Transverse colon (tissue), 4 donors: ENCODE data around the gene ERGIC1. TPM values are rescaled to one million over a fixed set of nuclear protein-coding genes. Genes with fewer than 3 reads are reported as not detected.

ENCODE experiments used
- DNase-seq: peaks from one replicate; pipeline ENCODE4 v3.0.0-alpha.2; 2019
- H3K27ac ChIP-seq, 4 donors: fragments of 200-600 bp; sonication (generic); 2 replicates each; pipeline ENCODE4 v1.5.1; 2016 to 2018; ENCODE audit warnings: inconsistent platforms in 4 of 4
- H3K27me3 ChIP-seq: fragments of 200-600 bp; sonication (generic); 2 replicates; pipeline ENCODE4 v1.5.1; 2017; ENCODE audit warnings: inconsistent platforms
- H3K36me3 ChIP-seq, 4 donors: fragments of 200-600 bp; sonication (generic); 2 replicates each; pipeline ENCODE4 v1.5.1; 2017 to 2019; ENCODE audit warnings: inconsistent platforms in 4 of 4
- H3K4me1 ChIP-seq, 4 donors: fragments of 200-600 bp; sonication (generic); 2 replicates each; pipeline ENCODE4 v1.5.1; 2017 to 2020; ENCODE audit warnings: inconsistent platforms in 4 of 4
- H3K4me3 ChIP-seq, 4 donors: fragments of 200-600 bp; sonication (generic); 1 replicate in 1 of 4; 2 replicates in 3 of 4; pipeline versions ENCODE4 v1.5.1 to v1.6.1; 2017 to 2019; ENCODE audit warnings: inconsistent platforms in 4 of 4
- H3K9me3 ChIP-seq, 2 donors: fragments of 200-600 bp; sonication (generic); 2 replicates each; pipeline ENCODE4 v1.5.1; 2017 to 2019; ENCODE audit warnings: inconsistent platforms in 2 of 2
- CTCF ChIP-seq, 5 experiments: fragments of 200-600 bp in 3 of 5; fragments of 450-650 bp in 2 of 5; sonication (generic) in 3 of 5; IDR thresholded peaks; 1 replicate in 2 of 5; 2 replicates in 3 of 5; pipeline ENCODE4 v1.5.1; 2016 to 2017; ENCODE audit warnings: antibody characterized with exemption in 5 of 5, inconsistent platforms in 3 of 5, mild to moderate bottlenecking in 2 of 5, moderate library complexity in 1 of 5
- EP300 ChIP-seq: sonication (generic); formaldehyde crosslinking; IDR thresholded peaks from one replicate; pipeline ENCODE4 v1.6.1; 2017; ENCODE audit warnings: antibody characterized with exemption, low read depth
- POLR2A ChIP-seq: fragments of 450-650 bp; IDR thresholded peaks from one replicate; pipeline ENCODE4 v1.6.1; 2016; ENCODE audit warnings: antibody characterized with exemption, mild to moderate bottlenecking, moderate library complexity
- POLR2AphosphoS5 ChIP-seq, 3 donors: sonication (generic); formaldehyde crosslinking; IDR thresholded peaks; one replicate each; pipeline ENCODE4 v1.6.1; 2016; ENCODE audit warnings: antibody characterized with exemption in 3 of 3
- WGBS, 2 donors: methylation state at CpG; one replicate each; pipeline ENCODE4 v1.1.5; 2018; ENCODE audit warnings: low coverage in 1 of 2; 5-methylcytosine and 5-hydroxymethylcytosine counted together
- in situ Hi-C, 4 donors: fragments of 200-750 bp; cut with MboI; loops; one replicate each; pipeline versions ENCODE4 v1.15.0 to v1.15.1; 2017; ENCODE audit warnings: low sequenced_read_pairs in 3 of 4, low pct_ligation_motif_present in 1 of 4, low pct_unique_long_range_greater_than_20kb in 1 of 4
- intact Hi-C: fragments of 100-400 bp; cut with DNase I; formaldehyde crosslinking; loops from one replicate; pipeline ENCODE4 v1.15.1; 2023; ENCODE audit warnings: low total_unique reads
- total RNA-seq, 4 donors: library from RNA; depleted of rRNA; stranded (reverse); fragments of >200 nt; gene quantifications; one replicate each; pipeline ENCODE4 v1.1.0, GENCODE V29; 2016

The ERGIC1 gene
- total RNA-seq, 4 donors from 2014 or later, result 125 to 252 (median 184) TPM

- peak; percentile 42 for DNase-seq
- 73 to 77% methylated on average over 7 to 10 of the region's 10 CpGs for WGBS, 2 donors
- TF ChIP-seq CTCF (IDR thresholded peaks at IDR 0.05), result no peak
- peak; percentile 75 for TF ChIP-seq EP300
- peak; percentile 31 to 50 (median 36) for TF ChIP-seq POLR2AphosphoS5 (IDR thresholded peaks at IDR 0.05)
- Histone ChIP-seq H3K4me3 (no peak overlapping the region), H3K9me3 (no peaks in the 10 kb centered on the region), H3K36me3 (peaks cover 0 to 3% (median 0%) of the 10 kb centered on the region in 4 donors), H3K4me1 (peaks cover 48 to 62% (median 55%) of the 10 kb centered on the region in 4 donors), H3K27me3 (no peaks in the 10 kb centered on the region), H3K27ac (peak overlapping the region; percentile 87 to 95 (median 94))
- in situ Hi-C loops, result loop anchor here in 1 of 4 donors (10.0 kb wide), 1 partner anchor 46 kb away; no protein-coding TSS in a partner anchor
- intact Hi-C loops, result no loop called here
Measured at GRCh38 chr5:172901012-172901780, 67.1 kb downstream of the ERGIC1 start.

- Histone ChIP-seq H3K27ac (peak overlapping the region; percentile 87 to 95 (median 94)), H3K4me3 (no peak overlapping the region), H3K27me3 (no peaks in the 10 kb centered on the region), H3K4me1 (peaks cover 48 to 65% (median 52%) of the 10 kb centered on the region in 4 donors), H3K9me3 (no peaks in the 10 kb centered on the region), H3K36me3 (peaks cover 0 to 3% (median 0%) of the 10 kb centered on the region in 4 donors)
- in situ Hi-C loops (loop anchor here in 1 of 4 donors (10.0 kb wide), 1 partner anchor 47 kb away; no protein-coding TSS in a partner anchor), intact Hi-C loops (loop anchor here (2.0 kb wide), 1 partner anchor 57 kb away; the partner anchor contains the start of gene RPL26L1)
- no peak for TF ChIP-seq EP300
- no peak for TF ChIP-seq CTCF (IDR thresholded peaks at IDR 0.05)
- no peak for TF ChIP-seq POLR2A
- TF ChIP-seq POLR2AphosphoS5 (IDR thresholded peaks at IDR 0.05), result no peak
- 81% methylated on average over 9 of the region's 9 CpGs; no CpG with 5 or more reads in 1 of the 2 donors for WGBS, 2 donors
- no peak for DNase-seq
Measured at GRCh38 chr5:172901788-172902496, 67.9 kb downstream of the ERGIC1 start.

GRCh38 chr5:172902497-172903472 lies 68.7 kb downstream of the ERGIC1 start:
- peak; percentile 78 for DNase-seq
- H3K4me1 ChIP-seq, result peaks cover 40 to 60% (median 48%) of the 10 kb centered on the region in 4 donors
- TF ChIP-seq EP300 (peak; percentile 94), POLR2A (no peak), CTCF (IDR thresholded peaks at IDR 0.05) (peak; percentile 24 to 42 (median 38)), POLR2AphosphoS5 (IDR thresholded peaks at IDR 0.05) (peak; percentile 43 to 76 (median 75))
- 63 to 70% methylated on average over 11 to 25 of the region's 25 CpGs for WGBS, 2 donors
- peak overlapping the region; percentile 87 to 95 (median 94) for H3K27ac ChIP-seq
- no peaks in the 10 kb centered on the region for H3K27me3 ChIP-seq
- intact Hi-C loops (loop anchor here (2.0 kb wide), 1 partner anchor 56 kb away; the partner anchor contains the start of gene RPL26L1), in situ Hi-C loops (loop anchor here in 1 of 4 donors (10.0 kb wide), 1 partner anchor 48 kb away; no protein-coding TSS in a partner anchor)
- no peak overlapping the region for H3K4me3 ChIP-seq
- no peaks in the 10 kb centered on the region for H3K9me3 ChIP-seq
- peaks cover 0 to 3% (median 0%) of the 10 kb centered on the region in 4 donors for H3K36me3 ChIP-seq
